CD4-positive, alpha-beta T cell treated with Interleukin-1 beta for 1 hour (primary cell): Measurements from ENCODE around the gene NUDC.
"Not testable (repeated sequence)": the region's sequence is repeated elsewhere in the genome, so short reads cannot be mapped to it uniquely, and the experiment has no call there.

Experiments
- DNase-seq, 2 donors: peaks; one replicate each; pipeline ENCODE4 v3.0.0-alpha.2; 2020 to 2022

The NUDC gene

DNA sequence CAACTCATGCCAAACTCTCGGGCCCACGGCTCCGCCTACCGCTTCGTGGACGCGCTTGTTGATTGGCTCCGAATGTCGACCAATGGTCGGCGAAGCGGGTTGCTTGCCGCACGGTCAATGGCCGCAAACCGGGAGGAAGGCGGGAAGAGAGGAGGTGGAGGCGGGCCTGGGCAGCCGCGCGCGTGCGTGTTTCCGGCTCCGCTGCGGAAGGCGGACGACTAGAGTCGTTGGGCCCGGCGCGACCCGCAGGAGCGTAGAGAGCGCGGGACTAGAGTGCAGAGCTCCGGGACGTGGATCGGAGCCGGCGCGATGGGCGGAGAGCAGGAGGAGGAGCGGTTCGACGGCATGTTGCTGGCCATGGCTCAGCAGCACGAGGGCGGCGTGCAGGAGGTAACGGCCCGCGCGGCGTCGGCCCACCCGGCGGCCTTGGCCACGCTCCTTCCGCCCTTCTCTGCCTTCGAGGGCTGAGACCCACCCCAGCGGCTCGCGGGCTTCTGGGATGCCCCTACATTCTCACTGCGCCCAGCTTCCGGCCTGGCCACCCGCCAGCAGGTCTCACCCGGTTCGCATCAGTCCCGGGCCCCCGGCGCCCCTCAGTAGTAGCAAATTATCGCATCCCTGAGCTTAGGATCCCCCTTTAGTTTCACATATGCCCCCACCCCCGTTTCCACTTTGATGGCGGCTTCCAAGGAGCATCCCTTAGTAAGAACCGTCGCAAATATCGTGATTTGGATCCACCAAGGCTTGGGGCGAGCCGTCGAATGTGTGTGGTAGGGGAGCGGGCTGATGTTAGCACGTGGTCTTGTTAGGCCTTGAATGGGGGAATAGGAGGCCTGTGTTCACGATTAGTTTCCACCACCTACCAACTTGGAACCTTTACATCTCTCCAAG, at the start of gene NUDC:
Gene NUDC (plus strand): TSS at position 204 of the 891 bp plus-strand sequence. CDS start 106 bp downstream, at position 310.
- peak; percentile 97 for DNase-seq

- not testable (repeated sequence) for DNase-seq
Observed at GRCh38 chr1:26873097-26873496, 48.4 kb upstream of the NUDC start.

GRCh38 chr1:26874896-26875295, 46.6 kb upstream of the NUDC start:
- no peak for DNase-seq

- DNase-seq, result no peak
Observed at GRCh38 chr1:26877326-26877725, 44.2 kb upstream of the NUDC start.

DNA sequence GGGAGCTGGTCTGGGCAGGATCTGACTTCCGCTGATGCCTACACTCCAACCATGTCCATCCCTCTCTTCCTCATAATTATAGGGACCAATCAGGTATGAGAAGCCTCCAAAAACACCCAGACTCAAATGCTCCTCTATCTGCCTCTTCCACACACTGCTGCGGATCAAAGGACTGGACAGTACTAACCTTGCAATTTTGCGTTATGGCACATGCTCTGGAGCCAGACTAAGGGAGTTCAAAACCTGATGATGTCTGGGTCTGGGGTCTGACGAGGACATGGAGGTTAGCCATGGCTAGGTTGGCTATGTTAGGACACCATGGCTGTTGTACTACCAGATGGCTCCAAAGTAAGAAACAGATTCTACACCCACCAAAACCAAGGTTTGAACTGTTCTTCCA, 41.8 kb upstream of the NUDC start:
- DNase-seq, result no peak

- not testable (repeated sequence) for DNase-seq
Observed at GRCh38 chr1:26881611-26882010, 39.9 kb upstream of the NUDC start.

- DNase-seq, result no peak
Observed at GRCh38 chr1:26882696-26883463, 38.7 kb upstream of the NUDC start.

DNA sequence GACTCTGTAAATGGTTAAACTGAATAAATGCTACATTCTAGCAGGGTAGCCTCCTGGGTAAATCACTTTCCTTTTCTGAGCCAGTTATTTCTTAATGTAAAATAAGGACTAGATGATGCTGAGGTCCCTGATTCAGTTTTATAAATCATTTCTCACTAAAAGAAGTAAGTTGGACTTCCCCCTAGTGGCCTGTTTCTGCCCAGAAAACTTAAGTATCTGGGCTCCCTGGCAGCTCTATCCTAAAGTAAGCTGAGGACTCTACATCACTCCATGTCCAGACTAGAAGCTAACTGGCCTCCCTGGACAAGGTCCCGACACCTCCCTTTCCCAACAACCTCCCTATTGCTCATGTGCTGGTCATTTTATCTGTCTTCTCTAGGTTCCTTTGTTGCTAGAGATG, 34.4 kb upstream of the NUDC start:
- peak in 1 of 2 donors; percentile 27 for DNase-seq

- no peak for DNase-seq
Observed at GRCh38 chr1:26888231-26888630, 33.3 kb upstream of the NUDC start.

GRCh38 chr1:26889551-26890466, 31.7 kb upstream of the NUDC start, which contains the start of gene GPN2:
Gene GPN2 (minus strand): TSS chr1:26890283. CDS start chr1:26890096, 187 bp downstream.
- peak; percentile 78 for DNase-seq

DNA sequence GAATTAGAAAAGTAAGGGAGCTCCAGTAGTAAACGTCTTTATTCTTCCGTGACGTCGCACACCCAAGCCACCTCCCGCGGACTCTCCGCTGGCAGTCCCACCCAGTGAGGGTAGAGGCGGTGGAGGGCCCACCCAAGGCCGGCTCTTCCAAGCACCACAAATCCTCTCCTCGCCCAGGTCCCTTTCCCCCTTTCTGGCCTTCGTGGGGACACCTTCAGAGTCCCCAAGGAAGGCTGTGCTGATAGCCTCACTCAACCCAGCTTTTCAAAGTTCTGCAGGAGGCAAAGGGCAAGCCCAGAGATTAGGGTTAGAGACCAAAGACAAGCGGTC, 31.1 kb upstream of the NUDC start:
- no peak for DNase-seq

DNA sequence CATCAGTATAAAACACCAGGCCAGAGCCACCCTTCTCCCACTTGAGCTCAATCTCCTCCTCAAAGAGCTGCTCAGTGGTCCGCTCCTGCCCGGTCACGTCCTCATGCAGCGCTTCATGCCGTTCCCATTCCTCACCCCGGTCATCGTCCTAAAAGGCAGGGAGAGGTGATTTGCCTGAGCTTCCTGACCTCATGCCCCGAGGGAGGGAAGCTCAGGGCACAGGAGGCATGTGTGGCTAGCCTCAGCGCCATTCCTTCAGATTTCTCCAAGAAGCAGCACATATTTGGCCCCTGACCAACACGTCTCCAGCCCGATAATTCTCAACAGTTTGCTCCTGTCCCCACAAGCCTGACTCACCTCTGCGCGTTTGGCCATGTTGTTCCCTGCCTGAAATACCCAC, 27.3 kb upstream of the NUDC start:
- DNase-seq, result no peak

DNA sequence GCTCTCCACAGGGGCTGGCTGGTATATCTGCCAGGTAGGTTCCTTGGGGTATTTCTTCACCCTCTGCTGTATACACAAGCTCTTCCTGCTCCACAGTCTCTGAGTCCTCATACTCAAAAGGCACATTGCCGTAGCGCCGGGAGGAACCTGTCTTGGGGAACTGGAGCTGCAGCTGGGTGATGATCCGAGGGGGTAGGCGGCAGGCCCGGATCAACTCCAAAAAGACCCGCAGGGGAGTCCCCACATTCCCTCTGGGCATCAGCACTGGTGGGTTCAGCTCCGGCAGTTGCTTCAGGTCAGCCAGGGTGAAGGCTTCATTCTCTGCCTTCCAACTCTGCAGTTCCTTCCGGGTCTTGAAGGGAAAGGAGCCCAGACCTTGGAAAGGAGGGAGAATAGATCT, 24.2 kb upstream of the NUDC start:
- no peak for DNase-seq

GRCh38 chr1:26900001-26900814, 21.3 kb upstream of the NUDC start, which contains the start of gene GPATCH3:
Gene GPATCH3 (minus strand): TSS chr1:26900467. CDS start chr1:26900442, 25 bp downstream.
- peak; percentile 90 for DNase-seq

GRCh38 chr1:26900815-26901511, 20.6 kb upstream of the NUDC start:
- no peak for DNase-seq

DNA sequence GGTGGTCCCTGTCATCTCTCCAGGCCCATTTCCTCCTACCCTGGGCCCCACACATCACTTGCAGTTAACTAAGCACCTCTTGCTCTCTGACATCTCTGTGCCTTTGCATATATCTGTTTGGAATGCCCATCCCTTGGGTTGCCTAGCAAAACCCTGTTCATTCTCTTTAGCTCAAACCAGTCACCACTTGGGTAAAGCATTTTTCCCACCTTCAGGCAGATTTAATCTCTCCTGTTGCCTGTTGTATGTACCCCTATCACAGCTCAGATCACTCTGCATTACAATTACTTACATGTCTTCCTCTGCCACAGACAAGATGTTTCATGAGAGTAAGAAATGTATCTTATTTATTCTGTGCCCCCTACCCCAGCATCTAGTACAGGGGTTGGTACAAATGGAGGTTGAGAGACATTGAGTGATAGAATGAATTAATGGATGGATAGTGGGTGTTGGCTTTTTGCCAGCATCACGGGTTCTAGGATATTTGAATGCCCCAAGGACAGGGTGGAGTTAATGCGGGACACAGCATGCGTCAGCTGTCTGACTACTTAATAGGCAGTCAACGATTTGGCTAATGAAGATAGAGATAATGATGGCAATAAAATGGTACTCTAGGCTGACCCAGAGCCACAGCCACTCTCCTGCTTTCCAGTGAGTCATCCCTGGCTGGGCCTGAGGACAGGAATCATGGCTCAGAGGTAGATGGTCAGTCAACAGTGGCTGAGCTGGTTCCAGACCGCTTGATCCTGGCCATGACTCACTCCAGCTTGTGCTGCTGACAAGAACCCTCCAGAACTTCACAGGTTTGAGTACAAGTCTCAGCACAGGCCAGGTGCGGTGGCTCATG, 14.2 kb upstream of the NUDC start:
- DNase-seq, result no peak

- no peak for DNase-seq
Observed at GRCh38 chr1:26909951-26910342, 11.6 kb upstream of the NUDC start.

DNA sequence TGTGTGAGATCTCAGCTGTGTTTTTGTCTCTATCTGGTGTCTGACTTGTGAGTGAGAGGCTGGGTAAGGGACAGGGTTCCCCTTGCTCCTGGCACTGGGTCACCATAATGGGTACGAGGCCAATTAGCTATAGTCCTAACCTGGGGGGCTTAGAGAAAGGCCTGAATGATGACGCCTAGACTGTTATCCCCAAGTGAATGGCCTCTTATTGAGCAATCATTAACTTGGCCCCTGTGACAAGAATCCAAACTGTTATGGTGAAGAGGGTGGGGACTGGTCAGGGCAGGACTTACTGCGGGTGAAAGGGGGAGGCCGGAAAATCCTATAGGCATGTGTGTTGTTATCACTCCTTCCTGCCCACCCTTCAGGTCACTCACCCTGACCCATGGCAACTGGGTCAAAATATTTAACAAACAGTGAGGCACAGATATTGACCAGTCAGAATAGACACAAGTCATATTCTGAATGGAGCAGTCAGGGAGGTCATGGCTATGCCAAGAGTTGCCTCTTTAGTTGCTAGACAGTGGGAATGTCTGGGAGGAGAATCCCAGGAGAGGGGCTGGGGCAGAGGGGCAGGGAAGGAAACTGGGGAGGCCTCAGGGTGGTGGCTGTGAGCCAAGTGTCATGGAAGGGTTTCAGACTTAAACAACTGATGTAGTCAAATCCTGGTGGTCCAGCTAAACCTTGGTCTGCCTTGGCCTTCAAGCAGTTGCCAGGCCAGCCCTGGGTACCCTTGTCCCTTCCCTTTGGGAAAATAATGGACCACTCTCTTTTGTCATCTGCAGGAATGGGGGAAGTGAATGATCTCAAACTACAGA, 11.0 kb upstream of the NUDC start:
- no peak for DNase-seq

GRCh38 chr1:26911399-26912146, 10.0 kb upstream of the NUDC start:
- DNase-seq, result no peak
